Measurements from ENCODE around the gene GPRC5A. TPM values are rescaled to one million over a fixed set of nuclear protein-coding genes. Genes with fewer than 3 reads are reported as not detected.

The GPRC5A gene
- polyA plus RNA-seq, 12 donors: 1.4 to 11.0 (median 2.2) TPM; not detected in 1

GRCh38 chr12:12938541-12938940, 47.2 kb downstream of the GPRC5A start:
- no peak for DNase-seq

- no peak for DNase-seq
Measured at GRCh38 chr12:12939888-12940287, 48.5 kb downstream of the GPRC5A start.

GRCh38 chr12:12941450-12942350, 50.3 kb downstream of the GPRC5A start:
- no peak for DNase-seq

- peak; percentile 72 for DNase-seq
Measured at GRCh38 chr12:12943586-12944260, 52.4 kb downstream of the GPRC5A start.

- no peak for DNase-seq
Measured at GRCh38 chr12:12945591-12945990, 54.2 kb downstream of the GPRC5A start.

GRCh38 chr12:12946686-12947355, 55.5 kb downstream of the GPRC5A start:
- no peak for DNase-seq

GRCh38 chr12:12947902-12948301, 56.5 kb downstream of the GPRC5A start:
- no peak for DNase-seq

GRCh38 chr12:12951504-12951903, 60.1 kb downstream of the GPRC5A start:
- no peak for DNase-seq

GRCh38 chr12:12952036-12952435, 60.7 kb downstream of the GPRC5A start, which contains the start of gene GPRC5D:
Gene GPRC5D, minus strand, starts transcription at chr12:12952170. Its CDS starts 1,786 bp downstream, at chr12:12950384.
- no peak for DNase-seq

- DNase-seq: no peak
Measured at GRCh38 chr12:12954356-12954755, 63.0 kb downstream of the GPRC5A start.

GRCh38 chr12:12954878-12955625, 63.7 kb downstream of the GPRC5A start:
- no peak for DNase-seq

GRCh38 chr12:12958886-12959285, 67.5 kb downstream of the GPRC5A start:
- no peak for DNase-seq

GRCh38 chr12:12960639-12961209, 69.4 kb downstream of the GPRC5A start:
- DNase-seq: no peak

- no peak for DNase-seq
Measured at GRCh38 chr12:12964255-12964654, 72.9 kb downstream of the GPRC5A start.

- no peak for DNase-seq
Measured at GRCh38 chr12:12965836-12966235, 74.5 kb downstream of the GPRC5A start.

Other genes with a start within 250 kb of the GPRC5A start
- gene GPR19, start 195.4 kb upstream of the GPRC5A start, polyA plus RNA-seq (ENCODE audit: insufficient read length in 12 of 12): 1 to 10 TPM in 2 of 12 donors, under 1 TPM in 8, not detected in 2; 0.32 to 1.5 (median 0.87) TPM
- gene CDKN1B, start 174.2 kb upstream of the GPRC5A start, polyA plus RNA-seq (ENCODE audit: insufficient read length in 12 of 12): 10 to 100 TPM in 11 of 12 donors, not detected in 1; 47.1 to 72.2 (median 53.6) TPM
- 10 to 100 TPM in 6 of 12 donors, 1 to 10 TPM in 5, not detected in 1; 2.9 to 13.1 (median 10.3) TPM for gene APOLD1, start 105.9 kb upstream of the GPRC5A start, polyA plus RNA-seq (ENCODE audit: insufficient read length in 12 of 12)
- 10 to 100 TPM in 11 of 12 donors, not detected in 1; 42.7 to 59.3 (median 51.6) TPM for gene DDX47, start 78.2 kb upstream of the GPRC5A start, polyA plus RNA-seq (ENCODE audit: insufficient read length in 12 of 12)
- under 1 TPM in 7 of 12 donors, not detected in 5; 0.18 to 0.84 (median 0.52) TPM for gene GPRC5D, start 60.6 kb downstream of the GPRC5A start, polyA plus RNA-seq (ENCODE audit: insufficient read length in 12 of 12)
- gene HEBP1, start 108.7 kb downstream of the GPRC5A start, polyA plus RNA-seq (ENCODE audit: insufficient read length in 12 of 12): 10 to 100 TPM in 11 of 12 donors, not detected in 1; 35.7 to 56.1 (median 39.2) TPM
- 1 to 10 TPM in 11 of 12 donors, not detected in 1; 3.1 to 8.2 (median 5.0) TPM for gene FAM234B, start 152.8 kb downstream of the GPRC5A start, polyA plus RNA-seq (ENCODE audit: insufficient read length in 12 of 12)
- 10 to 100 TPM in 4 of 12 donors, 1 to 10 TPM in 7, not detected in 1; 2.7 to 17.4 (median 8.1) TPM for gene GSG1, start 212.1 kb downstream of the GPRC5A start, polyA plus RNA-seq (ENCODE audit: insufficient read length in 12 of 12)

Data from muscle of arm (tissue), 12 donors.